Tibial nerve (tissue), 4 donors: Measurements from ENCODE around the gene CAPN7. TPM values are rescaled to one million over a fixed set of nuclear protein-coding genes. Genes with fewer than 3 reads are reported as not detected.

Experiments
- DNase-seq, 2 donors: peaks; one replicate each; pipeline ENCODE4 v3.0.0-alpha.2; 2019; ENCODE audit warnings: low spot score in 2 of 2
- H3K27ac ChIP-seq, 4 donors: fragments of 200-600 bp; sonication (generic) in 3 of 4; one replicate each; pipeline ENCODE4 v1.5.1; 2017 to 2019; ENCODE audit warnings: mild to moderate bottlenecking in 1 of 4
- H3K27me3 ChIP-seq, 2 donors: fragments of 200-600 bp; sonication (generic) in 1 of 2; one replicate each; pipeline versions ENCODE4 v1.5.1 to v1.6.0; 2017 to 2019
- H3K36me3 ChIP-seq, 3 donors: fragments of 200-600 bp; sonication (generic); one replicate each; pipeline ENCODE4 v1.5.1; 2018 to 2019
- H3K4me1 ChIP-seq, 4 donors: fragments of 200-600 bp; sonication (generic) in 3 of 4; one replicate each; pipeline ENCODE4 v1.5.1; 2017 to 2019
- H3K4me3 ChIP-seq, 4 donors: fragments of 200-600 bp; sonication (generic) in 3 of 4; one replicate each; pipeline ENCODE4 v1.5.1; 2017 to 2019; ENCODE audit warnings: mild to moderate bottlenecking in 1 of 4, moderate library complexity in 1 of 4
- H3K9me3 ChIP-seq, 4 donors: fragments of 200-600 bp; sonication (generic) in 3 of 4; one replicate each; pipeline ENCODE4 v1.5.1; 2017 to 2019
- EP300 ChIP-seq, 2 donors: sonication (generic); formaldehyde crosslinking; IDR thresholded peaks; one replicate each; pipeline ENCODE4 v1.6.1; 2017; ENCODE audit warnings: antibody characterized with exemption in 2 of 2, mild to moderate bottlenecking in 1 of 2
- POLR2A ChIP-seq, 2 donors: fragments of 450-650 bp; IDR thresholded peaks; one replicate each; pipeline ENCODE4 v1.6.1; 2017; ENCODE audit warnings: antibody characterized with exemption in 2 of 2, mild to moderate bottlenecking in 2 of 2, moderate library complexity in 2 of 2
- WGBS, 2 donors: methylation state at CpG; one replicate each; pipeline ENCODE4 v1.1.5; 2018; 5-methylcytosine and 5-hydroxymethylcytosine counted together
- total RNA-seq, 4 donors: library from RNA; depleted of rRNA; stranded (reverse); fragments of >200 nt; gene quantifications; one replicate each; pipeline ENCODE4 v1.1.0, GENCODE V29; 2016
- TF ChIP-seq, protein P1 (sequence below), 5 experiments: fragments of 200-600 bp in 3 of 5; fragments of 450-650 bp in 2 of 5; sonication (generic) in 3 of 5; IDR thresholded peaks; one replicate each; pipeline ENCODE4 v1.5.1; 2016 to 2019; ENCODE audit warnings: antibody characterized with exemption in 5 of 5, mild to moderate bottlenecking in 3 of 5, moderate library complexity in 2 of 5

Gene CAPN7
- total RNA-seq, 4 donors from 2014 or later, result 57.9 to 82.0 (median 74.2) TPM

DNA sequence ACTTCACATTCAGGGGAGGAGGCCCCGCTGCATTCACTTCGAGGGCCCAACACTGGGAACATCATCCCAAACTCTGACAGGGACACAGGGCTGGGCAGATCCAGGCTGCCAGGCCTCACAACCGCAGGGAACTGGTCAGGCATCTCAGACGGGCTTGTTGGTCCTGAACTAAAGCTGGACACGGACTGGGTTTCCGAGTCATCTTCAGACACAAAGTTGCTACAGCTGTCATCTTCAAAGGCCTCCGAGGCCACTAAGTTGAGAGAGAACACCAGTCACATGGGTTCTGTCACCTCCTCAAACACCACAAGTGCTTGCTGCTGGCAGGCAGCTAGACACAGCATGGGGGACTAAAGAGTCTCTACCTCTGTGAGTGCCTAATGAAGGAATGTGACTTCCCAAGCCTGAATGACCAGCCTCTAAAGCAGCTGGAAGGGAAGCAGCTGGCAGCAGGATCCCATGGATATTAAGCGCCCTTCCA lies 50.9 kb downstream of the CAPN7 start:
- WGBS, 2 donors, result 82 to 83% methylated on average over 3 to 8 of the region's 8 CpGs
- Histone ChIP-seq H3K4me1 (peaks cover 0 to 13% (median 0%) of the 10 kb centered on the region in 4 donors), H3K27ac (peak overlapping the region in 2 of 4 donors; percentile 41 to 60), H3K36me3 (peaks cover 2 to 96% (median 18%) of the 10 kb centered on the region in 3 donors), H3K27me3 (no peaks in the 10 kb centered on the region), H3K4me3 (no peak overlapping the region), H3K9me3 (no peaks in the 10 kb centered on the region)
- TF ChIP-seq, protein P1, sequence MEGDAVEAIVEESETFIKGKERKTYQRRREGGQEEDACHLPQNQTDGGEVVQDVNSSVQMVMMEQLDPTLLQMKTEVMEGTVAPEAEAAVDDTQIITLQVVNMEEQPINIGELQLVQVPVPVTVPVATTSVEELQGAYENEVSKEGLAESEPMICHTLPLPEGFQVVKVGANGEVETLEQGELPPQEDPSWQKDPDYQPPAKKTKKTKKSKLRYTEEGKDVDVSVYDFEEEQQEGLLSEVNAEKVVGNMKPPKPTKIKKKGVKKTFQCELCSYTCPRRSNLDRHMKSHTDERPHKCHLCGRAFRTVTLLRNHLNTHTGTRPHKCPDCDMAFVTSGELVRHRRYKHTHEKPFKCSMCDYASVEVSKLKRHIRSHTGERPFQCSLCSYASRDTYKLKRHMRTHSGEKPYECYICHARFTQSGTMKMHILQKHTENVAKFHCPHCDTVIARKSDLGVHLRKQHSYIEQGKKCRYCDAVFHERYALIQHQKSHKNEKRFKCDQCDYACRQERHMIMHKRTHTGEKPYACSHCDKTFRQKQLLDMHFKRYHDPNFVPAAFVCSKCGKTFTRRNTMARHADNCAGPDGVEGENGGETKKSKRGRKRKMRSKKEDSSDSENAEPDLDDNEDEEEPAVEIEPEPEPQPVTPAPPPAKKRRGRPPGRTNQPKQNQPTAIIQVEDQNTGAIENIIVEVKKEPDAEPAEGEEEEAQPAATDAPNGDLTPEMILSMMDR (IDR thresholded peaks at IDR 0.05), result no peak
- TF ChIP-seq EP300 (IDR thresholded peaks at IDR 0.05) (peak in 1 of 2 donors; percentile 2), POLR2A (IDR thresholded peaks at IDR 0.05) (no peak)
- no peak for DNase-seq

DNA sequence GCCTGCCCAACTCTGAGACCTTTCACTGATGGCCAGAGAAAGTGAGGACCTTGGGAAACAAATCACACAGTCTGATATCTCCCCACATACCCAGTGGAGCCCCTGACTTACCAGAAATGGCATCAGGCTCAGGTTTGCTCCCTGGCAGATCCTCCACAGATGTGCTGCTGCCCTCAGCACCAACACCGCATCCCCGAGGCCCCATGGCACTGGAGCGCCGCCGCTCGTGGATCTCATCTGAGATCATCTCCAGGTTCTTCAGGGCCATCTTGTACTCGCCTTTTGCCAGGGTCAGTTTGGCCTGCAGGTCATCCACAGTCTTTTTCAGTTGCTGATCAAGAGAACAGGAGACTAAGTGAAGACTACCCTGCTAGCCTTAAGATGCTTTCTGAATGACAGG lies 52.7 kb downstream of the CAPN7 start:
- H3K27ac ChIP-seq, result no peak overlapping the region
- H3K4me3 ChIP-seq, result no peak overlapping the region
- H3K9me3 ChIP-seq, result no peaks in the 10 kb centered on the region
- H3K4me1 ChIP-seq, result peaks cover 0 to 23% (median 1%) of the 10 kb centered on the region in 4 donors
- TF ChIP-seq, protein P1 (IDR thresholded peaks at IDR 0.05), result no peak
- TF ChIP-seq EP300 (IDR thresholded peaks at IDR 0.05) (no peak), POLR2A (IDR thresholded peaks at IDR 0.05) (no peak)
- H3K27me3 ChIP-seq, result no peaks in the 10 kb centered on the region
- peaks cover 2 to 85% (median 19%) of the 10 kb centered on the region in 3 donors for H3K36me3 ChIP-seq
- 95% methylated on average over 7 of the region's 7 CpGs for WGBS, 2 donors
- DNase-seq, result no peak

DNA sequence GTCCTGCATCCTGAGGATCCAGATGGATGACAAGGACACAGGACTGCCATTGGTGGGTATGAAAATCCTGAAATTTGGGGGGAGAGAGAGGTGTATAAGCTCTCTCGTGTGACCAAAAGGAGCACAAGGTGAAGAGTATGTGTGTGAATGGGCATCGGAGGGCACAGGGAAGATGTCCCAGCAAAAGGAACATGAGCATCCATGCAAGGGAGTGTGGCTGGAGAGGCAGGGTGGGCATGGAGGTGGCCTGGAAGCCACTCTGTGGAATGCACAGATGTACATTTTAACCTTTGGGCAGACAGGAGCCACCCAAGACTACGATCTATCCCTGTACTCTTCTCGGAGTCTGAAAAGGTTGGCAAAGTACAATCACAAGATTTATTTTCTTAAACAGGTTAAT lies 54.5 kb downstream of the CAPN7 start:
- WGBS, 2 donors, result 91% methylated on average over 4 of the region's 4 CpGs
- H3K36me3 ChIP-seq, result peaks cover 2 to 69% (median 16%) of the 10 kb centered on the region in 3 donors
- H3K27ac ChIP-seq, result peak overlapping the region in 1 of 4 donors; percentile 44
- H3K27me3 ChIP-seq, result no peaks in the 10 kb centered on the region
- H3K9me3 ChIP-seq, result no peaks in the 10 kb centered on the region
- peaks cover 0 to 39% (median 13%) of the 10 kb centered on the region in 4 donors for H3K4me1 ChIP-seq
- no peak overlapping the region for H3K4me3 ChIP-seq
- TF ChIP-seq, protein P1 (IDR thresholded peaks at IDR 0.05), result no peak
- no peak for TF ChIP-seq EP300 (IDR thresholded peaks at IDR 0.05)
- TF ChIP-seq POLR2A (IDR thresholded peaks at IDR 0.05), result no peak
- DNase-seq, result no peak

DNA sequence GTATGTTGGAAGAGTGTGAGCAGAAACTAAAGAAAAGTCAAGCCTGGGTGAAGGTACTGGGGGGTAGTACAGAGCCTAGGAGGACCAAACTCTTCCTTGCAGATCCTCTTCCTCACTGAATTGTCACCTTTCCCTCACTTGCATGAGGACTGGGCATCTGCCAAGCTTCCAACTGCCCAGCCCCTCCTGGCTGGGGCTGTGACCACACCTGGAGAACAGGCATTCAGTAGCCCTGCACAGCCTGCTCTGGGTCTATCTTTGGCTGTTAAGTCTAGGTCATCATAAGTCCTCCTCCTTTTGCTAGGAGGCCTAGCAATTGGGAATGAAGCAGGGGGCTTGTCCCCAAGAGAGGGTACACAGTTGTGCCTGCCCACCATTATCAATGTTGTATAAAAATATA lies 55.2 kb downstream of the CAPN7 start:
- no peaks in the 10 kb centered on the region for H3K9me3 ChIP-seq
- H3K27me3 ChIP-seq, result no peaks in the 10 kb centered on the region
- H3K27ac ChIP-seq, result peak overlapping the region in 2 of 4 donors; percentile 8 to 38
- DNase-seq, result peak in 1 of 2 donors; percentile 3
- H3K4me1 ChIP-seq, result peaks cover 0 to 47% (median 13%) of the 10 kb centered on the region in 4 donors
- peaks cover 2 to 62% (median 12%) of the 10 kb centered on the region in 3 donors for H3K36me3 ChIP-seq
- H3K4me3 ChIP-seq, result no peak overlapping the region
- no peak for TF ChIP-seq EP300 (IDR thresholded peaks at IDR 0.05)
- TF ChIP-seq, protein P1 (IDR thresholded peaks at IDR 0.05), result no peak
- no peak for TF ChIP-seq POLR2A (IDR thresholded peaks at IDR 0.05)

DNA sequence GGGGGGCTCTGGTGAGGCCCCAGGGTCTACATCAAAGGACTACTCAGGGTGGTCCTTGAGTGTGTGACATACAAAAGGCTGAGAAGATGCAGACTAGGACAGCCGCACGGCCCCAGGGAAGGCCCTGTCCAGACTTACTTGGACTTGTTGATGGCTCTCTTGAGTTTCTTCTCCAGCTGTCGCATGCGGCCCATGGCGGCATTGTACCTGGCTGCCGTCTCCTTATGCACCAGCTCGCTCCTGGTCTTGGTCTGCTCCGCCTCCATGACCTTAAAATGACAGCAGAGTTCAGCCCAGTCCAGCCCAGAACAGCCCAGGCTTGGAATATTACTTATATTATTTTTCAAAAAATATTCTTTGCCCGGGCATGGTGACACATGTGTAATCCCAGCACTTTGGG lies 56.0 kb downstream of the CAPN7 start:
- Histone ChIP-seq H3K4me3 (no peak overlapping the region), H3K27ac (peak overlapping the region in 2 of 4 donors; percentile 8 to 38), H3K9me3 (no peaks in the 10 kb centered on the region), H3K36me3 (peaks cover 2 to 61% (median 12%) of the 10 kb centered on the region in 3 donors), H3K27me3 (no peaks in the 10 kb centered on the region), H3K4me1 (peaks cover 0 to 53% (median 13%) of the 10 kb centered on the region in 4 donors)
- 93 to 96% methylated on average over 9 of the region's 9 CpGs for WGBS, 2 donors
- no peak for DNase-seq
- TF ChIP-seq EP300 (IDR thresholded peaks at IDR 0.05) (no peak), POLR2A (IDR thresholded peaks at IDR 0.05) (no peak)
- TF ChIP-seq, protein P1 (IDR thresholded peaks at IDR 0.05), result no peak
